Measurements from ENCODE around the gene FBXO7.
"Not testable (repeated sequence)": the region's sequence is repeated elsewhere in the genome, so short reads cannot be mapped to it uniquely, and the experiment has no call there.

Gene FBXO7

DNA sequence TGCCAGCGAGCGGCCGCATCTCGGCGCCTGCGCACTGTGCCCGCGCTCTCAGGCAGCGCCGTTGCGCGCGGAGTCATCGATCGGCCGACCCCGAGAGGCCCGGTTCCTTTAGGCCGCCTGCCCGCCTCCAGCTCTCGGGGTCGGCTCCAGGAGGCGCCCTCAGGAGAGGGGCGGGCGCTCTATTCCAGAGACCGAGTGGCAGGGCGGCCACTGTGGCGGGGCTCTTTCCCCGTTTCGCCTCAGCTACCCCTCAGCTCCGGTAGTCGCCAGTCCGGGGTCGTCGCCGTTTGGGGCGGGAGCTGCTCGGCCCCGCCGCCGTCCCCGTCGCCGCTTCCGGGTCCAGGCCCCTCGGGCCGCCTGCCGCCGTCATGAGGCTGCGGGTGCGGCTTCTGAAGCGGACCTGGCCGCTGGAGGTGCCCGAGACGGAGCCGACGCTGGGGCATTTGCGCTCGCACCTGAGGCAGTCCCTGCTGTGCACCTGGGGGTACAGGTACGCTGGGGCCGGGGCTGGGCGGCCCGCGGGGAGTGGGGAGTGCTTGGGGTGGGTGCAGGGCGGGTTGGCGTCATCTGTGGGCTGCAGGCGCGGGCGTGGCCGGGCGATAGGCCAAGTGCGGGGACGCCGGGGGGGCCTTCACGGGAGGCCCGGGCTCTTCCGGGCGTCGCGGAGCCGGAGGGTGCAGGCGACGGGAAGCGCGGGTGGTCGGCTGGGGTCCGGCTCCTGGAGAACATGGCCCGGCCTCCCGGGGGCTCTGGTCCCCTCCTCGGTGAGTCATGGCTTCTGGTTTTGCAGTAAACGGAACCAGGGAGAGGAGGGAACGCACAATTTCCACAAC lies at the start of gene FBXO7:
TSS of gene FBXO7 (plus strand) at position 177 of the 833 bp plus-strand sequence. CDS start at position 369, 192 bp downstream.
- peak; percentile 48 for DNase-seq

DNA sequence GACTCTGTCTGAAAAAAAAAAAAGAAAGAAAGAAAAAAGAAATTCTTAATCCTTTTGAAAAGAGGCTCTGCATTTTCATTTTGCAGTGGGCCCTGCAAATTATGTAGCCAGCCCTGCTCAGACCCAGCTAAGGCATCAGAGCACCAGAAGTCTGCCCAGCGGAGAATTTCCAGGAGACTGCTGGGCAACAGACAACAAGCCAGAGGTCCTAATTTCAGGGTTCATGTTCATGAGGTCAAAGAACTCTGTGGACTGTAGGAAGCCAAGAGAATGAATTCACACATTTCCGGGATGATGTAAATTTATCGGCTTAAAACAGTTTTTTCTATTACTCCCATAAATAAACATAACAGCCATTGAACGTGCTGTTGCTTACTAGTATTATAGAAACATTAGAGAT lies 47.7 kb upstream of the FBXO7 start:
- no peak for DNase-seq

DNA sequence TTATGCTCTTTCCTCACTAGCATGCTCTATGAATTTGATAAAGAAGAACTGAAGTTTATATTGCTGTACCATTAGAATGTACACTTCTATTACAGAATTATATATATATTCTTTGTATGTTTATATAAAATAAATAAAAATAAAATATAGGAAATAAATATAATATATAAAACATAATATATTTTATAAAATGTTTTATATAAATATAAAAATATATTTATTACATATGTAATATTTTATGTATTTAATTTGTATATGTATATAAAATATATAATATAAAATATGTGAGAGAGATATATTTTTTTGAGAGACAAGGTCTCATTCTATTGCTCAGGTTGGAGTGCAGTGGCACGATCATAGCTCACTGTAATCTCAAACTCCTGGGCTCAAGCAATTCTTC lies 44.3 kb upstream of the FBXO7 start:
- DNase-seq = no peak

DNA sequence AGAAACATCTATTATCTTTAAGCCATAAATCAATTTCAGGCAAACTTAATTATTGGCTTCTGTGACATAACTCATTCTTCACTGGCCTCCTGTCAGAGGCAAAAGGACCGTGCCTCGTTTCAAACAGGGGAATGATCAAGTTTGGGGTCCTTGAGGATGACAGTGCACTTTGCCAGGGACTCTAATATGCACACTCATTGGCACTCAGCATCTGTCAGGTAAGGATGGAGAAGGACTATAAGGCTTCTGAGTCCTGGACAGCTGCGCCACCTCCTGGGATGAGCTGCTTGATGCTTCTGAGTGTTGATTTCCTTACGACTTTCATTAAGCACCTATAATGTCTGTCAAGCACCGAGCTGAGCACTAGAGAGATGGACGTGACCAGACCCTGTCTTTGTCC lies 30.5 kb upstream of the FBXO7 start:
- no peak for DNase-seq

DNA sequence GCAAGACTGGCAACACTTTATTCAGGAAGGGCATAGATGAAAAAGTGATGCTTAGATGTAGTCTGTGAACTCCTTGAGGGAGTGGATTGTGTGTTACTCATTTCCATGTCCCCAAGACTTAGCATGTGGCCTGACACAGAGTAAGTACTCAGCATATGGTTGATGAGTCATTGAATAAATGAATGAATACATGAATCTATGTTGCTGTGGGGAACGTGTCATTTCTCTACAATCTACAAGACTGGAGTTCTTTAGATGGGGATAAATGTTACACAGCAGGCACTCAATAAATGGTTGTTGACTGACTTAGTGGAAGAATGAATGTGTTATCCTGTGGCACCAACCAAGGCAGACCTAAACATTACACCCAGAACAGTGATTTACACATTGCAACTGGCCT lies 28.3 kb upstream of the FBXO7 start:
- DNase-seq = no peak

DNA sequence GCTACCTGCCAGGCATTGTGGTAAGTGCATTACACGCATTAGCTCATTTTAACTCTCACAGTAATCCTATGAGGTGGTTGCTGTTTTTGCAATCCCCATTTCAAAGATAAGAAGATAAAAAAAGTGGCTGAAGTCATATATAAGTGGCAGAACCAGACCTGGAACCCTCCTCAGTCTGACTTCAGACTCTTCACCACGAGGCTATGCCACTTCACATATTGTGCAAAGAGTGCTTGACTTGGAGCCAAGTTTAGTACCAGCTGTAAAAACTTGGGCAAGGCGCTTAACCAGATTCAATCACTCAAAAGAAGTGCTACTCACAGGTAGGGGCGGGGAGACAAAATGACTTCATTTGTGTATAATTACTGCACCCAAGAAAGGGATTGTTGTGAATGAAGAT lies 25.6 kb upstream of the FBXO7 start:
- DNase-seq = no peak

DNA sequence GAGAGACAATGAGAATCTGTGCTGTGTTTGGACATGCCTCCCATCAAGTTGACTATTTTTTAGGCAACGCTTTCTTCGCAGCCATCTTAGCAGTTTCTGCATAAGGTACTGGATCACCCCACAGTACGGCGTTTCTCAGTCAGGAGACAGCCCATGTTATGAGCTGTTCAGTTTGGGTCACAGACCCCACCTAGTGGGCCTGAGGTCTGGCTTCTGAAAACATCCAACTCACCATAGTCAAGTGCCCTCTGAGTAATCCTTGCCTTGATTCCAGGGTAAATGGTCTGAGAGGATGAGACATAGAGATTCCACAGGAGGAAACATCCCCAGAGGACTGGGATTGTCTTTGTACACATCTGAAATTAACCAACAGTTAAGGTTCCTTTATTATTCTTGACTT lies 17.6 kb upstream of the FBXO7 start:
- DNase-seq = no peak

DNA sequence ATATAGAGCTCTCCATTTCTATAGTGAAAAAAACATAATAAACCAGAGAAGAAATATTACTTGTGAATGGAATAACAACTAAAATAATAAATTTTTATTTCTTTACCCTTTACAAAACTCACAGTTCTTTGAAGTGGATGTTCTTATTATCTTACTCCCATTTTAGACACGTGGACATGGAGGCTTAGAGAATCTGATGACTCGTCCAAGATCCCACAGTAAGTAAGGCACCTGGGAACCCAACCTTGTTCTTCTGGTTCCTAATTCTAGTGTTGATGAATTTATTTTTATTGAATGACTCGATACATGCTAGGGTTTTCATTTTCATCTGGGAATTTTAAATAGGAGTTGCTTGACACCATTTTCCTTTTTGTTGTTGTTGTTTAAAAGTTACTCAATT lies 12.2 kb upstream of the FBXO7 start:
- no peak for DNase-seq

DNA sequence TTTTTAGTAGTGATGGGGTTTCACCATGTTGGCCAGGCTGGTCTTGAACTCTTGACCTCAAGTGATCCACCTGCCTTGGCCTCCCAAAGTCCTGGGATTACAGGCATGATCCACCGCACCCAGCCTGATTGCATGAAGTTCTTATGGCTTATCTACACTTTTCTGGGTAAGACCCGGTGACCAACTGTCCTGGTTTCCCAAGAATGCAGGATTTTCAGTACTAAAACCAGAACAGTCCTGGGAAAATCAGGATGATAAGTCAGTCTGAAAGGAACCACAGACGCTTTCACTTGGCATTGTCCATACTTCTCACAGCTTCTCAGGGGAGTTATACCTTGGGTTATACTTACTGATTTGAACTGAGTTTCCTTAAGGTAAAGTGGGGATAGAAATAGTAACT lies 8.9 kb upstream of the FBXO7 start:
- DNase-seq = no peak

DNA sequence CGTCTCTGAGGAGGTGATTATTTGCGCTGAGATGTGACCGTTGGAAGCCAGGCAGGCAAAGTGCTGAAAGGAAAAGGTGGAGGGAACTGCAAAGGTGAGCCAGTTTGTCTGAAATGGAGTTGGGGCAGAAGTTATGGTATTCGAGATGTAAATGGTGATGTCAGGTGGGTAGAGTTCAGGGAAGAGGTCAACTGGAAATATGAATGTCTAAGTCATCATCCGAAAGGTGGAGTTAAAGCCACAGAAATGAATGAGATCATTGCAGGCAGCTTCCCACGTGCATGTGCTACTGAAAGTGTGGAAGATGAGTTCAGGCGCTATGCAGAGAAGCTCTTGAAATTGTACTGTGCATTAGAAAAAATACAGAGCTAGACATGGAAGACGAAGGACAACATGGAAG lies 8.1 kb upstream of the FBXO7 start:
- no peak for DNase-seq

DNA sequence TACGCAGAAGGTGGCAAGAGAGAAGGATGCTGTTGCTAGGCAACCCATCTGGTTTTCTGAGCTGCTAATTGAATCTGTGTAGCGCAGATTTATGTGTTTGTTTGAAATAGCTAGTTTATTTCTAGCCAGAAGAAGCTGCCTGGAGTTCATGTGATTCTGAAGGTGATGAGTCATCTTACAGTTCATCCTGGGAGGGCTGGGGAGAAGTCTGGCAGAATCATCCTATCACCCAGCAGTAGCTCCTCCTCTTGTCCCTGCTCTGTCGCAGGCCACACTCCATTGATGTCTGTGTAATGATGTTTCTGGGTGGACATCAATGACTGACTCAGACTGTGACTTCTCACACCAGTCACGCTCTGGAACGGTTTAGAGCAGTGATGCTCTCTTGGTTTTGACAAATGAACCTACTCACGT lies 4.8 kb upstream of the FBXO7 start:
- DNase-seq = peak; percentile 89

DNA sequence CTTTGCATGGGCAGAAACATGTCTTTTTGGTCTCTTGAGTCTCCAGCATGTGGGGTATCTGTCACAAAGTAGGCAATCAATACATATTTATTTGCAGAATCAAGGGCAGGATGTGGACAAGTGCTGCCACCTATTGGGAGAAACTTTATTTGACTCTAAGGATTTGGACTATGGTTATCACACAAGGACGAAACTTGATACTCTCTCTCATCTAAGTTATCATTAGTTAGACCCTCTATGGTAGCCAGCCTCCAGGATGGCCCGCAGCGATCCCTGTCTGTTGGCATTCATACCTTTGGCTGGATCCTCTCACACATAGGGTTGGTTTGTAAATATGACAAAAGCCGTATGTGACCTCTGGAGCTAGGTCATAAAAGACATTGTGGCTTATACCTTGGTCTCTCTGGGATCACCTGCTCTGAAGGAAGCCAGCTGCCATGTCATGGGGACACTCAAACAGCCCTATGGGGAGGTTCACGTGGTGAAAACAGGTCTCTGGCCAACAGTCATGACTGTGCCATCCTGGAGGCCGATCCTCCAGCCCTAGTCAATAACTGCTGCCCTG lies 1.1 kb upstream of the FBXO7 start:
- DNase-seq = peak; percentile 71

DNA sequence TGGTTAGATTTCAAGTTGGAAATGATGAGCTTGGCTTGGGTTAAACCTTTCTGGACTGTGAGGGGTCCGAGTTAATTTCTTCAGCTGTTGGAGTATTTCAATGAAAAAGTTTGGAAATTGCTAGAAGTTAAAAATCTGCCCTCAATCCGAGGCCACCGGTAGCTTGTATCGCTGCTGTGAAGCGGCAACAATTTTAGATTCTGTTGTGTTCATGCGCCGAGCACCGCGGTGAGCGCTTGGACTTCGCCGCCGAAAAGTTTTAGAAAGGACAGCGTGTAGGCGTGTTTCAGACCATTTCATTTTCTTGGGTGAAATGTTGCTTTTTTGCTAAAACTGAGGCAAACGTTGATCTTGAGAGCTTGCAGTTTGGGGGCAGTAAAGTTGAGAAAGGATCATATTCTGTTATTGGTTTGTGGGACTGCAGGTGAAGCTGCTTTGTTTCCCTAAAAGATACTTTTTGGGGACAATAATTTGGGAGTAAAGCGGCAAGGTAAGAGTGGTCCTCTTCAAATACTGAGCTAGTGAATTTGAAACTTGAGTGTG lies 928 bp downstream of the FBXO7 start:
- no peak for DNase-seq

DNA sequence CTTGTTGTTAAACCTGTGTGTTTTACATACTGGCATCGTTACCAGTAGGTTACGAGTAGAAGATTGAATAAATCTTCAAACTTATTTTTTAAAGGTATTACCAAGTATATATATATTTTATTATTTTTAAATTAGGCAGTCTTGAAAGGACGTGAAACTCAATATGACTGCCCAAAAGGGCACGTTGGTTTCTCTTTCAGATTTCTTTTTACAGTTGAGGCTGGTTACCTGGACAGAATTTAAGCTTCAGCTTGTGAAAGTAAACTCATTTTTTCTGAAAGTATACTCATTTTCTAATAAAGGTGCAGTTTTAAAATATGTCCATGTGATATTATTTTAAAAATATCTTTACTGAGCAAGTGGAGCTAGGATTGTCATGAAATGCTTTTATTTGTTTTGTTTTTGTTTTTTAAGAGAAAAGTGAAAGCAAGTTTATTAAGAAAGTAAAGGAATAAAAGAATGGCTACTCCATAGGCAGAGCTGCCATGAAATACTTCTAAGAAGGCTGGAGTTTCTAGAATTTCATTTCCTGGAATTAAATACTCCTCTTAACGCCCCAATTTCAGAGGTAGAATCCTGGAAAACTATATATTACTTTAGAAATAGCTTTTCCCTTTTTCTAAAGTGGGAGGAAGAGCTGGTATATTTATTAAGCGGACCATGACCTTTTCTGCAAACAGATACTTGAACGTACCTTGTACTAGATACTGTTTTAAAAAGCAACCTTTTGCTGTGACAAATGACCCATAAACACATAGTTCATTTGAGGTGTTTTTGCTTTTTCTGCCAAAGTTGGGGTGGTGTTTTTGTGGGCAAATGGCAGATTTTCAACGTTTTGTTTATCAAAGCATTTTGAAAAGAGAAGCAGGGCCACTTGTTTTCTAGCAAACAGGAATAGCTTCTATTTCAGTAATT lies 1.9 kb downstream of the FBXO7 start:
- DNase-seq = no peak

DNA sequence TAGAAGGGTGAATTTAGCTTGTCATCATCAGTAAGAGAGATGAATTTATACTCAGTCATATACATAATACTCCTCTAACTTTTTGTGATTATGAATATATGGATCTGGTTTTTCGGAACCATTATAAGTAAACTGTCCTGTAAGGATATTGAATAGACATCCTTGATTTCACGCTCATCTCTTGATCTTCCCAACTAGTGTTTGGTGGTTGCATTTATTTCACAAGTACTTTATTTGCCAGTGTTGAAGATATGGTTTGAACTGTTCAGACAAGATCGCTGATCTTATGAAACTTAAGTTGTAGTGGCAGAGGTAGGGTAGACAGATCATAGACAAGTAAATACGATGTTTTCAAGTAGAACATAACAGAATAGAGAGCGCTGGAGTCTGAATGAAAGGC lies 3.0 kb downstream of the FBXO7 start:
- no peak for DNase-seq

DNA sequence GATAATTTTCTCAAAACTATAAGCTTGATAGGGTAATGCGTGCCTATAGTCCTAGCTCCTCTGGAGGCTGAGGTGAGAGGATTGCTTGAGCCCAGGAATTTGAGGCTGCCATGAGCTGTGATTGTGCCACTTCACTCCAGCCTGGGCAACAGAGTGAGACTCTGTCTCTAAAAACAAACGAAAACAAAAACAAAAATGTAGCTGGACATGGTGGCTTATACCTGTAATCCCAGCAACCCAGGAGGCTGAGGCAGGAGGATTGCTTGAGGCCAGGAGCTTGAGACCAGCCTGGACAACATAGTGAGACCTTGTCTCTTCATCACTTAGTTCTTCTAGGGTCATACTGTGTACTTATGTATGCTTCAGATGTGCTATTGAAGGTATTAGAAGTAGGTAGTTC lies 3.9 kb downstream of the FBXO7 start:
- not testable (repeated sequence) for DNase-seq

DNA sequence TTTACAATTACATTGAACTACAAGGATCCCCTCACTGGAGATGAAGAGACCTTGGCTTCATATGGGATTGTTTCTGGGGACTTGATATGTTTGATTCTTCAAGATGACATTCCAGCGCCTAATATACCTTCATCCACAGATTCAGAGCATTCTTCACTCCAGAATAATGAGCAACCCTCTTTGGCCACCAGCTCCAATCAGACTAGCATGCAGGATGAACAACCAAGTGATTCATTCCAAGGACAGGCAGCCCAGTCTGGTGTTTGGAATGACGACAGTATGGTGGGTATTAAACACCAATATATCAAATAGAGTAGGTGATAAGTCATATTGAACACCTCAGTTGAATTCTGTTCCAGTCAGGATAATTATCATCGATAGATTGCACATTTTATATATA lies 4.4 kb downstream of the FBXO7 start:
- no peak for DNase-seq

DNA sequence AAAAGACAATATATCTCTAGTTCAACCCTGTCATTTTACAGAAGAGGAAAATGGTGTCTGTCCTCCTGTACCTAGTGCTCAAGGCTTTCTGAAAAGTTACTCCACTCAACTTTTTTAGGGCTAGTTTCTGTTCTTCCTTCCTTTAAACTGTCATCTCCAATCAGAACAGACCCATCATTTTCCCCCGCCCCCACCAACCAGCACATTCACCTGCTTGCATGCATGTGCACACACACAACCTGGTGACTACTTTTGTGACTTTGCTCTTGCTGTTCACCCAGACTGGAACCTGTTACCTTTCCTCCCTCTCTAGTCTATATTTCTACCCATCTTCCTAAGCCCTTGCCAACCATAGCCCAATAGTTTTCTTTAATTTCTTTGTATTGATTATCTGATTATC lies 5.6 kb downstream of the FBXO7 start:
- DNase-seq = no peak

DNA sequence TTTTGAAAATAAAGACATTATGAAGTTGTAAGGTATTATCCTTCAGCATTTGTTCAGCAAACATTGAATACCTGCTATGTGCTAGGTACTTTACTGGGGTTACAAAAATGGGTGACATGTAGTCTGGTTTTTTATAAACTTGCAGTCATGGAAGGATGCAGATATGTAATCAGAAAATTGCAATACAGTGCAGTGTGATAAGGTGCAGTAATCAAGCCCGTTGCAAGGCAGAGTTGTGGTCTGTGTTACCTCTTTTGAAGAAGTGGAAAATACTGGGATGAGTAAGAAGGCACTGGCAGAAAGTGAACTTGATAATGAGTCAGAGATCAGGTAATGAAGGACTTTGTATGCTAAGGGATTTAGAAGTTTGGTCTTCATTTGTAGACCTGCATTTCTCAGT lies 8.1 kb downstream of the FBXO7 start:
- no peak for DNase-seq

DNA sequence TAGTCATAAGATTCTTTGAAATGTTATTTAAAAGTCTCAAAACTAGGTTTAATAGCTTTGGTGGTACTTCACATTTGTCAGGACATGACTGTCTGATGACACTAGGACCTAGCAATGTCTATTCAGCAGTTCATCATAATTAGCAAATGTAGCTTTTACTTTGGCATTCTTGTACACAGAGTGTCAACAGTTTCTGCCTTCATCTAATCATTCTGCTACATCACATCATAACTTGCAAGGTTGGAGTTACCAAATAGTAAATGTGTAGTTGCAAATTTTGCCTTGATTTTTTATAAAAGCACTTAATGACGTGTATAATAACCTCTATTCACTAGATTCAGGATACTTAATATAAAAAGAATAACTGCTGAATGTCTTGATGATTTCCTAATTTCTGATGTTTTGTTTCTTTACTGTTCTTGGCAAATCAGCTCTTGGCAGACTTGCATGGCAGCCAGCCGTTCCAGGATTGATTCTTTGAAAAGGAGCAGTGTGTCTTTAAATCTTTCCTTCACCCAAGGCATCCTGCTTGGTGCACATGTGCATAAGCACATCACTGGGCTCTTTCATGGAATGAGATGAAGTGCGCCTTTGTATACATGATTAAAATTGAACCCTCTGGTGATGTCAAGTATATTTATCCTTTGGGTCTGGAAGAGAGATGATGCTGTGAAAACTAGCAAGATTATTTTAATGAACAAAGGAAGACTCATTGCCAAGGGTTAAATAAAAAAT lies 12.2 kb downstream of the FBXO7 start:
- DNase-seq = no peak

DNA sequence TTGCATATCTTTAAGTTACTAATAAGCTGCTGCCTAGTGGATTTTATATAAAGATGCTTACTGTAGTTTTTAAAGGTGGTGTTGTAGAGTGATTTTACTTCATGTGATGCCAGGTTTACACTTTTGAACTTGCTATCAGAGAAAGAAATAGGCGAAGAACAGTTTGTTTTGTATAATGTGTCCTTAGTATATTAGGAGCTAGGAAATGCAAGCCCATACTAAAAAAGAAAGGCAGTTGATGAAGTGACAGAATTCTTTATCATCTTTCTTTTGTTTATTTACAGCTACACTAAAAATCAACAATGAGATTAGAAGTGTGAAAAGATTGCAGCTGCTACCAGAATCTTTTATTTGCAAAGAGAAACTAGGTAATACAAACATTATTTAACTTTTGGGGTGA lies 12.8 kb downstream of the FBXO7 start:
- no peak for DNase-seq

DNA sequence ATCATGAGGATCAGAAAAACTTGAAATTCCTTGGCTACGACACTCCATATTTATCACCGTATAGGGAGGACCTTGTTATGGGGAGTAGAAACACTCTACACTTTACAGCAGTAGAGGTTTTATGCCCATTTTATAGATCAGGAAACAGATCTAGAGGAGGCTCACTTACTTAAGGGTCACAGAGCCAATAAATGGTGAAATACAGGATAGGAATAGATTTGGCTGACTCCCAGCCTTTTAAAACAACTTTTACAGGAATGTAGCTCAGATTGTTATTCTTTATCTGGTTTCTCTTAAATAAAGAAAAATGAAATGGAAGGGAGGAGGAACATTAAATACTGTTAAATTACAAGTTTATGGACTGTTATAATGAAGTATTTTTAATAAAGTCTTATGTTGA lies 14.8 kb downstream of the FBXO7 start:
- DNase-seq = no peak

DNA sequence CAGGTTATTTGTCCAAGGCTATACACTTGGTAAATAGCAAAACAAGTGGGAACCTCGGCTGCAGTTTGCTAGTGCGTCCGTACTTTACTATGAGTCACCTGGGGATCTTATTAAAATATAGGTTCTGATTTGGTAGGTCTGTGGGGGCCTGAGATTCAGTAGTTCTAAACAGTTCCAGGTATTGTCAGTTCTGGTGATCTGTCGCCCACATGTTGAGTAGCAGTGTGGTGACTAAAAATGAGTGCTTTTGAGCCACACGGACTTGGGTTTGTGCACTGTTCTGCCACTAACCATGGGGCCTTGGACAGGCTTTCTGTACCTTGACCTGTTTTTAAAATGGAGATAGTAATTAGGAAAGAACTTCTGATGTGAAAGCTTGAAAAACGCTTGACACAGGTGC lies 15.7 kb downstream of the FBXO7 start:
- DNase-seq = no peak
